NCI-H2081 treated with DMSO at 0.1 percent for 48 hours (cell line): ENCODE data around the gene DDTL.
"Not testable (repeated sequence)": the region's sequence is repeated elsewhere in the genome, so short reads cannot be mapped to it uniquely, and the experiment has no call there.

Source experiments
- DNase-seq: peaks from one replicate; lab custom pipeline; 2025; lab: John Stamatoyannopoulos, UW

The DDTL gene

GRCh38 chr22:23970201-23970641 is 3.5 kb downstream of the DDTL start:
- DNase-seq = no peak

DNA sequence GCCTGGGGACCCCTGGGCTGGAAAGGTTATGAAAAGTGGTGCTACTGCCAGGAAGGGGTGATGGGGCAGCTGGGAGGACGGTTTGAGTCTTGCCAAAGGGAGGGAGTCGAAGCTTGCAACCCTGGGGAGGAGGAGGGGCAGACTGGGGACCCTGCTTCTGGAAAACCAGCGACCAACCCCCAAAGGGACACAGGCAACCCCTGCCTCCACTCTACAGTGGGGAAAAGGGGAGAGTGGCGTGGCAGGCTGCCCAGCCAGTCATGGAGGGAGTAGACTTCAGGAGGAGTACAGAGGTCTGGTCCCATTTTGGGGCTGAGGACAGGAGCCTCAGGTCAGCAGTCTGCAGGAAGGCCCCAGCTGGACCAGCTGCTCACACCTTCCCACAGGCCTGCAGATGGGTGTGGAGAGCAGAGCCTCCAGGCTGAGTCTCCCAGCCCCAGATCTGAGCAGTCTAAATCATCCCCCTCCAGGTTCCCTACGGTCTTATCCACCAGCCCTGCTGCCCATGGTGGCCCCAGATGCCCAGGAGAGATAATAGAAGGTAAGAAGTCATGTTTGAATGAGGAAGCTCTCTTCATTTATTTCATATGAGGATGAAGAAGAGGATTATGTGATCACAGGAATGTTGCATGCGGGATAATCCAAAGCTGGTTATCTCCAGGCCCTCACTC is 4.3 kb downstream of the DDTL start:
- DNase-seq = no peak

- not testable (repeated sequence) for DNase-seq
Measured at GRCh38 chr22:23971927-23972326, 5.2 kb downstream of the DDTL start.

DNA sequence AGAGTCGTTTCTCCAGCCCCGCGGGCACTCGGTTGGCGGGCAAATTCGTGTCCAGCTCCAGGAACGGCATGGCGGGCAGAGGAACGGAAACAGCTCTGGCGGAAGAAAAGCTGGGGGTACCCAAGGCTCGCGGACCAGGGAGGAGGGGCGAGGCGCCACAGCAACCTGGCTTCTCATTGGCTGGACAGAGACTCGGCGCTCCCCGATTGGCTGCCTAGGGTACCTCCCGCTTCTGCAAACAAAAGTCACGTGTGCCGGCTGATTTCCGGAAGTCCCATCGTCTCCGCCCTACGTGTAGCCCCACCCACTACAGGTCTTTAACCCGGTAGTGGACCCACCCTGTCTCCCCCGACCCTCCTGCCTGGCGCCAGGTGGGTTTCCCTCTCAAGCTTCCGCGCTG is 7.7 kb downstream of the DDTL start, which contains the start of gene DDT:
TSS of gene DDT (minus strand) at position 97 of the 400 bp plus-strand sequence. CDS start at position 70, 27 bp downstream.
- DNase-seq = not testable (repeated sequence)

GRCh38 chr22:23974836-23975352 is 8.2 kb downstream of the DDTL start:
- DNase-seq = not testable (repeated sequence)

GRCh38 chr22:23977304-23977703 is 10.6 kb downstream of the DDTL start:
- DNase-seq = not testable (repeated sequence)

DNA sequence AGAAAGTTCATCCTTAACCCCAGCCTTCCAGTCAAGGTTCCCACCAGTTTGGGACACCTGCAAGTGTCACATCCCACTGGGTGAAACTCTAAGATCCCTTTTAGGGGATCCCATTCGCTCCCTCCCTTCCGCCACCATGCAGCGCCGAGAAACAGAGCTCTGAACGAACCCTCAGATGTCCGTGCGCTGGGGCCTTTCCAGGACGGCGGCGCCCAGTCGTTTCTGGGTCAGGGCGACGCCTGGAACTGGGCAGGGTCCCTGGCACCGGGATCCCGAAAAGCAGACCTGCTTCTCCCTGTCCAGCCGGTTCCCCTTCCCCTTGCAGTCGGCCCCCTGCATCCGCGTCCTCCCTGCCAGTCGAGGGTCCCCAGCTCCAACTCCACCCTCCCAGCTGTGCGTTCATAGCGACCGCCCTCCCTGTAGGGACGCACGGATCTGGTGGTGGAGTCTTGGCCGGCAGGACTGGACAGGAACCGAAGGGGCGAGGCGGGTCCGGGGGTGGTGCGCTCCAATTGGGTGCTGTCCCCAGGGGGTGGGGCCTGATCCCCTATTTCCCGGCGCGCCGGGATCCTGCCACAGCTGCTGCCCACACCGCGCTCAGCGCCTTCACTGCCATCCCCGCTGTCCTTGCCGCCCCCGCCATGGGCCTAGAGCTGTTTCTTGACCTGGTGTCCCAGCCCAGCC is 13.0 kb downstream of the DDTL start, which contains the start of gene GSTT2:
TSS of gene GSTT2 (plus strand) at position 578 of the 684 bp plus-strand sequence.
- DNase-seq = not testable (repeated sequence)

GRCh38 chr22:23980567-23980966 is 13.9 kb downstream of the DDTL start:
- not testable (repeated sequence) for DNase-seq

DNA sequence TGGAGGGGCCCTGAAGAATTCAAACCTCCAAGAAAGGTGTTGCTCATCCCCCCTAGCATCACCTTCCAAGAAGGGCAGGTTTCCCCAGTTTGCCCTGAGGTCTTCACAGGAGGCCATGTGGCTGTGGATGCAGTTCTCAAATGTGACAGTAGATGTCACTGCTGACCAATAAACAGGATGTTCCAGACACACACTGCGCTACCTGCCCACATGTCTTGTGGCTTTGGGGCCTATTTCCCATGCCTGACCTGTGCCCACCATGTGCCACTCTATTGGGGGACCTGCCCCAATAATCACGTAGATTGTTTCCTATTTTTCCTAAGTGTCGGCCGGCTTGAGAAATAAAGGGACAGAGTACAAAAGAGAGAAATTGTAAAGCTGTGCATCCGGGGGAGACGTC is 17.7 kb downstream of the DDTL start:
- no peak for DNase-seq

GRCh38 chr22:23986089-23986488 is 19.4 kb downstream of the DDTL start:
- not testable (repeated sequence) for DNase-seq

DNA sequence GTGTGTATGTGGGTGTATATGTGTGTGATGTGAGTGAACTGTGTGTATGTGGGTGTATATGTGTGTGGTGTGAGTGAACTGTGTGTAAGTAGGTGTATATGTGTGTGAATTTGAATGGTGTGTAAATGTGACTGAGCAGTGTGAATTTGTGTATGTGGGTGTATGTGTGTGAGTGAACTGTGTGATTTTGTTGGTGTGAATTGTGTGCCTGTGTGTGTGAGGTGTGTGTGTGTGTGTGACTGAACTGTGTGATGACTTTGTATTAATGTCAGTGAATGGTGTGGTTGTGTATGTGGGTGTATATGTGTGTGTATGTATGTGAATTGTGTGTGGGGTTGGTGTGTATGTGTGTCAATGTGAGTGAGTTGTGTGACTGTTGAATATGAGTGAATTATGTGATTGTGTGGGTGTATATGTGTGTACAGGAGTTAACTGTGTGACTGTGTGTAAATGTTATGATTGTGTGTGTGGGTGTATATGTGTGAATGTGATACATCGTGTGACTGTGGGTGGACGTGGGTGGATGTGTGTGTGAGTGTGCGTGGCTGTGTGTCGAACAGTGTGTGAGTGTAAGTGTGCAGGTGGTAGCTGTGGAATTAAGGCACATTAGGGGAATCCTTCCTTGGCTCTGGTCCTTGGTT is 20.0 kb downstream of the DDTL start:
- DNase-seq = not testable (repeated sequence)

- DNase-seq = not testable (repeated sequence)
Measured at GRCh38 chr22:23989583-23990244, 23.0 kb downstream of the DDTL start.

- not testable (repeated sequence) for DNase-seq
Measured at GRCh38 chr22:23993080-23993479, 26.4 kb downstream of the DDTL start.

- DNase-seq = not testable (repeated sequence)
Measured at GRCh38 chr22:23993581-23994177, 27.0 kb downstream of the DDTL start.

- DNase-seq = no peak
Measured at GRCh38 chr22:23997092-23997491, 30.4 kb downstream of the DDTL start.

- not testable (repeated sequence) for DNase-seq
Measured at GRCh38 chr22:23999779-24000178, 33.1 kb downstream of the DDTL start.

- no peak for DNase-seq
Measured at GRCh38 chr22:24001314-24001713, 34.6 kb downstream of the DDTL start.

GRCh38 chr22:24002272-24002671 is 35.6 kb downstream of the DDTL start:
- DNase-seq = no peak

GRCh38 chr22:24002851-24003250 is 36.2 kb downstream of the DDTL start:
- no peak for DNase-seq

- no peak for DNase-seq
Measured at GRCh38 chr22:24003887-24004286, 37.2 kb downstream of the DDTL start.

DNA sequence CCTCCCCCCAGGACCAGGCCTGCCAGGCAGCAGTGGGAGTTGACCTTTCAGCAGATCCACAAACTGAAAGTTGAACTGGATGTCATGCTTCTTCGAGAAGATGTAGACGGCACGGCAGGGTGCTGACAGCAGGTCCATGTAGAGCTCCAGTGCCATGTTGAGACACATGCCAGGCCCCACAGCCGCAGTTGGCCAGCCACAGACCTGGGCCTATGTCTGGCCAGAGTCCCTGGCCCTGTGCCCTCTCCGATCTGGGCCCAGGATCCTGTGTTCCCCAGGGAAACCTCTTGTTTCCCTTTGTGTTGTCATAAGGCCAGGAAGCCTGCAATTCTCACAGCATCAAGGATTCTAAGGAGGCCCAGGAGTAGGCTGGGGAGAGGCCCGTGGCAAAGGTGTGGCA is 38.5 kb downstream of the DDTL start, which contains the start of gene GSTT4:
TSS of gene GSTT4 (minus strand) at position 253 of the 400 bp plus-strand sequence. CDS start at position 156, 97 bp downstream.
- no peak for DNase-seq
